H7 (cell line): Measurements from ENCODE around the gene GINS2. TPM values are rescaled to one million over a fixed set of nuclear protein-coding genes. Genes with fewer than 3 reads are reported as not detected.

Experiments used
- DNase-seq: peaks from one replicate; pipeline ENCODE4 v3.0.0; 2012
- H3K27me3 ChIP-seq: 2 replicates; pipeline ENCODE4 v1.6.0; 2011; ENCODE audit warnings: mild to moderate bottlenecking, low read length; ENCODE audit not compliant: control insufficient read depth, insufficient read depth
- H3K36me3 ChIP-seq: replicated peaks from 2 replicates; pipeline ENCODE4 v1.5.1; 2011; ENCODE audit warnings: low read length; ENCODE audit not compliant: control insufficient read depth, insufficient read depth
- H3K4me3 ChIP-seq: 2 replicates; pipeline ENCODE4 v1.5.1; 2011; ENCODE audit warnings: low read depth, mild to moderate bottlenecking, control low read depth, low read length, moderate library complexity; ENCODE audit not compliant: insufficient read depth
- total RNA-seq: library from RNA; depleted of rRNA; stranded (reverse); fragments of >200 nt; shearing (Covaris generic); gene quantifications from 2 replicates; pipeline ENCODE4 v1.2.3, GENCODE V29; 2014

The GINS2 gene
- total RNA-seq, 1 experiment from 2014 or later = 25.6 TPM

DNA sequence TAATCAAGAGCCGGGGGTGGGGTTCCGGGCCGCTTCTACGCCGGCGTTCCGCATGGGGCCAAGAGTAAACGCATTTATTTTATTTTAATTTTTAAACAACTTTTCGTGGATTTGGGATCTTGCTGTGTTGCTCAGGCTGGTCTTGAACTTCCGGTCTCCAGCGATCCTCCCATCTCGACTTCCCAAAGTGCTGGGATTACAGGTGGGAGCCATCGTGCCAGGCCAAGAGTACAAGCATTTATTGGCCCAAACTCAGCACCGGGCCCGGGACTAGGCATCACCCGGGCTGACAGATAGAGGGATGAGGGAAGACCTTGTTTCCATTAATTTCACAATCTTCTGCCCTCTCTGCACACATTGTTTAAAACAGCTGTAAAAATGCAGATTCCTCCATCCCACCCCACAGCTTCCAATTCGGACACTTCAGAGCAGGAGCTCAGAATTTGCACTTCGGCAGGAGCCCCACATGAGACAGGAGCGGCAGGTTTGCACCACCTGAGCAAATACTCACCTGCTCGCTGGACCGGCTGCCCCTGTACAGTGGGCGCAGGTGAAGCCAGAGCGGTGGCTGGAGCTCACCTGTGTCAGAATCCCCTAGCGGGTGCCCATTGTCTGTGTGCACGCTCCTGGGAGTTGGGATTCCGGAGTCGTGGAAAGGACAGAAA lies 663 bp upstream of the GINS2 start:
- Histone ChIP-seq H3K4me3 (peak overlapping the region; percentile 28), H3K27me3 (no peaks in the 10 kb centered on the region; the same call in 1 of the 2 replicates), H3K36me3 (peaks cover 1% of the 10 kb centered on the region; the same call in 1 of the 2 replicates)
- DNase-seq = peak; percentile 64

DNA sequence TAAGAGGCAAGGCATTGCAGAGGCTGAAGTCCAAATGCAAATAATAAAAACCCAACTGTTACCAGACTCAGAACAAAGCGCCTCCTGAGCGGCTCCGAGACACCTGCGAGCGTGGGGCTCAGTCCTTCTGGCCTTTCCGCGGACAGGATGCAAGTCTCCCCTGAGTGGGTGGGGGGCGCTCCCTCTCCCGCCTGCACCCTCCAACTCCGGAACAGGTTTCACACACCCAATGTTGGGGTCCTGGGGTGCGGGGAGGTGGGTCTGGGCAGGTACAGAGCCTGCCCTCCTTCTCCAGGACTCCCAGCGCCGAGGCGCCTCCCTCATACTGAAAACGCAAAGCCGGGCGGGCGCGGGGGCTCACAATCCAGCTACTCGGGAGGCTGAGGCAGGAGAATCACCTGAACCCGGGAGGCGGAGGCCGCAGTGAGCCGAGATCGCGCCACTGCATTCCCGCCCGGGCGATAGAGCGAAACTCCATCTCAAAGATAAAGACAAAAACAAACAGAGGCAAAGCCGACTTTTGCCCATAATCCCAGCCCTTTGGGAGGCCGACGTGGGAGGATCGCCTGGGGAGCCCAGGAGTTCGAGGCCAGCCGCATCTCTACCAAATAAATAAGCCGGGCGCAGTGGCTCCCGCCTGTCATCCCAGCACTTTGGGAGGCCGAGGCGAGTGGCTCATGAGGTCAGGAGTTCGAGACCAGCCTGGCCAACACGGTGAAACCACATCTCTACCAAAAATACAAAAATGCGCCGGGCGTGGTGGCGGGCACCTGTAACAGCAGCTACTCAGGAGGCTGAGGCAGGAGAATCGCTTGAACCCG lies 893 bp downstream of the GINS2 start:
- Histone ChIP-seq H3K4me3 (peak overlapping the region; percentile 80), H3K36me3 (peaks cover 3% of the 10 kb centered on the region; the same call in 1 of the 2 replicates), H3K27me3 (no peaks in the 10 kb centered on the region; the same call in 1 of the 2 replicates)
- DNase-seq = peak; percentile 64

DNA sequence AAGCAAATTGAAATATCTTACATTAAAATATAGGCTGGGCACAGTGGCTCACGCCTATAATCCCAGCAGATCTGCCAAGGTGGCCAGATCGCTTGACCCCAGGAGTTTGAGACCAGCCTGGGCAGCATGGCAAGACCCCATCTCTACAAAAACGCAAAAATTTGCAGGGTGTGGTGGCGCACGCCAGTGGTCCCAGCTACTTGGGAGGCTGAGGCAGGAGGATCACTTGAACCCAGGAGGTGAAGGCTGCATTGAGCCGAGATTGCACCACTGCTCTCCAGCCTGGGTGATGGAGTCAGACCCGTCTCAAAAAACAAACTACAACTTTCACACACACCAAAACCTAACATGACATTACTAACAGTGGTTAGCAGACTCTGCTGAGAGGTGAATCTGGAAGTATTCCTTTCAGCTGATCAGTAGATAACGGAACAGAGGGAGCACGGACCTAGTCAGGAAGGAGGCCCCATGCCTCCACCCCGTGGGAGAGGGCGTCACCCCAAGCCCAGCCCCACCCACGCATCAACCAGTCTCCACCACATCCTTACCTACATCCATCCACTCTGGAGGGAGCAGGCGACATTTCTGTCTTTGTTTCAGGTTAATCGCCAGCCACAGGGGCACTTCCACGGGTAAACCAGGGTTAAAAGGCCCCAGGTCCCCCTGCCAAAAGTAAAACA lies 1.7 kb downstream of the GINS2 start:
- Histone ChIP-seq H3K27me3 (no peaks in the 10 kb centered on the region; the same call in 1 of the 2 replicates), H3K36me3 (peaks cover 3% of the 10 kb centered on the region; the same call in 1 of the 2 replicates), H3K4me3 (no peak overlapping the region)
- DNase-seq = peak; percentile 66

DNA sequence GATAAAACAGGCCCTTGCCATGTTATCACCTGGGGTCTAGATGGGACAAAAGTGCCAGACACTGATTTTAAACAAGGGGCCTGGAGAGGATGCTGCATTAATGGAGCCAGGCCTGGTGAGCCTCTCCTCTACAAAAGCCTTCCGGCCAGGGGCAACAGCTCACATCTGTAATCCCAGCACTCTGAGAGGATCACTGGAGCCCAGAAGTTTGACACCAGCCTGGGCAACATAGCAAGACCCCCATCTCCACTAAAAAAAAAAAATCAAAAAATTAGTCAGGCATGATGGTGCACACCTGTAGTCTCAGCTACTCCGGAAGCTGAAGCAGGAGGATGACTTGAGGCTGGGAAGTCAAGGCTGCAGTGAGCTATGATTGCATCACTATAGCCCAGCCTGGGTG lies 3.5 kb downstream of the GINS2 start:
- no peak overlapping the region for H3K4me3 ChIP-seq
- no peaks in the 10 kb centered on the region; the same call in 1 of the 2 replicates for H3K27me3 ChIP-seq
- peaks cover 12% of the 10 kb centered on the region for H3K36me3 ChIP-seq

DNA sequence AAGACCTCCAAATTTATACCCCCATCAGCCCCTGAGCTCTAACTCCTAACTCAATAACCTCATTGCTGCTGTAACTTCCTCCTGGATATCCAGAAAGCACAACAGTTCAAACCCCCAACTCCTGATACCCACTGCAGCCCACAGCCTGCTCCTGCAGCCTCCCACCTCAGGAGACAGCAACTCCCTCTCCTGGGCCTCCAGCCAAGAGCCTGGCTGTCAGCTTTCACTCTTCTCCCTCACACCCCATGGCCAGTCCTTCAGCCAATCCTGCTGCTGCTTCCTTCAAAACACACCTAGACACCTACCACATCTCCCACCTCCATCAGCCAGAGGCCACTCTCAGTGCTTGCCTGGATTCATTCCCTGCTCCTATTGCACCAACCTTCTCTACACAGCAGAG lies 5.4 kb downstream of the GINS2 start:
- H3K36me3 ChIP-seq = peaks cover 17% of the 10 kb centered on the region
- H3K4me3 ChIP-seq = no peak overlapping the region
- H3K27me3 ChIP-seq = no peaks in the 10 kb centered on the region
- DNase-seq = no peak

More for the DNA sequence above, 3.5 kb downstream of the GINS2 start:
- no peak for DNase-seq

DNA sequence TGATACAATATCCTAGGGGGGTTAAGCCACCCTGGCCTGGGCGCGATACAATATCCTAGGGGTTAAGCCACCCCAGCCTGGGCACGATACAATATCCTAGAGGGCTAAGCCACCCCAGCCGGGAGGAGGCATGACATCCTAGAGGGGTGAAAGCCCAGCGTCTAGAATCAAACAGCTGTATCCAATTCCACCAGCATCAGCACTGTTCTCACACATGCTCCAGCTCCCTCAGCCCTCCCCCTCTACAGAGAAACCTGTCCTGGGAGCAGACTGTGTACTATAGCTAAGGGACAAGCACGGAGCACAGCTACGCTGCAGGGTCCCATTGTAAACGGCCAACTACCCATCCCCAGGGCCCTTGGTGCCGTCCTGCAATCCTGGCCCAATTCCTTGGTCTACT lies 6.2 kb downstream of the GINS2 start:
- H3K27me3 ChIP-seq = no peaks in the 10 kb centered on the region
- H3K36me3 ChIP-seq = peaks cover 22% of the 10 kb centered on the region
- no peak for DNase-seq
- no peak overlapping the region for H3K4me3 ChIP-seq

DNA sequence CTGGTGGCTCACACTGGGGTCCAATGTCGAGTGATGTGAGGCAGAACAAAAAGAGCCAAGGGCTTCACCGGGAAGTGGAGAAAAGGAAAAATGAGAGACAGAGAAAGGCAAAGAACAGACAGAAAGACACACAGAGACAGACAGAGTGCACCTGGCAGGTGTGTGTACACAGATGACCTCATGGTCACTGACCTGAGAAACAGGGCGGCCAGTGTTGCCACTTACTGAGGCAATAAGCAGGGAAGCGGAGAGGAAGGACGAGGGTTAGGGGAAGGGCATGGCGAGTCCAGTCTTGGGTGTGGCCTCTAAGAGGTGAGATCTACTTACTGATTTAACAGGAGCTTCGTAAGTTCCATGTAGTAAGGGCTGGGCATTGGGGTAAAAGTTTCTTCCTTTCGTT lies 7.5 kb downstream of the GINS2 start:
- H3K27me3 ChIP-seq = no peaks in the 10 kb centered on the region
- H3K36me3 ChIP-seq = peaks cover 25% of the 10 kb centered on the region
- no peak overlapping the region for H3K4me3 ChIP-seq
- no peak for DNase-seq

DNA sequence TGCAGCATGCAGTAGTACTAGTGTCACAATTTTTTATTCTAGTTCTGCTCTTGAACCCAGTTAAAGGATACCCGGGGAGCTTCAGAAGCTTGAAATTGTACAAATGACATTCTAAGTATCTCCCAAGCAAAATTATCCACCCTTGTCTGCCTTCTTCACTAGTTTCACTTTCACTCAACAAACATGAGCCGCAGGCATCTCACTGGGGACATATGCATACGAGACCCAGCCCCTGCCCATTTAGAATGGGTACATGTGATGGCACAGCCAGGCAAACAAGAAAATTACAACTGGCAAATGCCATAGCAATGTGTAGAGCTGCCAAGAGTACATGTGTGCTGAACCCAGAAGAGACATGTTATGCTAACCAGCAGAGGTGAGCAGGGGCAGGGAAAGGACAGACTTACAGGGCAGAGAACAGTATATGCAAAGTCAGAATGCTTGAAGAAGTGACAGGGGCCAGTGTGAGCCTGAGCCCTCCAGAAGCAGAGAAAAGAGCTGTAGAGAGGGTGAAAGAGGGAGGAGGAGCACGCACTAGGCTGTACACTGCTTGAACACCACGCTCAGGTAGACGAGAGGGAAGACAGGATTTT lies 8.3 kb downstream of the GINS2 start:
- H3K36me3 ChIP-seq = peaks cover 24% of the 10 kb centered on the region
- DNase-seq = no peak
- no peaks in the 10 kb centered on the region for H3K27me3 ChIP-seq
- H3K4me3 ChIP-seq = no peak overlapping the region

DNA sequence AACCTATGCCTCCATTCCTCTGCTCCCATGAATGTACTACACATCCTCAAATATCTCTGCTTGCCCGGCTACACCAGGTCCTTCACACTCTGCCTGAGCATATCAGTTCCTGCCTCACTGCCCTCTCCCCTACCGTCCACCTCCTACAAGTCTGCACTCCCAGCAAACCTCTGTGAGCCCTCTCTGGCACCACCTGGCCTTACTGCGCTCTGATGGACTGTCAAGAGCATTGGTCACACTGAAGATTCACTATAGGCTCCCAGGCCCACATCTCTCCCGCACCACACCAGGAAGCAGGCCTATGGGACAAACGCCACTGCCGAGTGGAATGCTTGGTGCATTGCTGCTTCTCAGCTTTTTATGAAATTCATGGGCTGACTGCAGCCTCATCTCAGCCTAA lies 8.9 kb downstream of the GINS2 start:
- peaks cover 24% of the 10 kb centered on the region for H3K36me3 ChIP-seq

DNA sequence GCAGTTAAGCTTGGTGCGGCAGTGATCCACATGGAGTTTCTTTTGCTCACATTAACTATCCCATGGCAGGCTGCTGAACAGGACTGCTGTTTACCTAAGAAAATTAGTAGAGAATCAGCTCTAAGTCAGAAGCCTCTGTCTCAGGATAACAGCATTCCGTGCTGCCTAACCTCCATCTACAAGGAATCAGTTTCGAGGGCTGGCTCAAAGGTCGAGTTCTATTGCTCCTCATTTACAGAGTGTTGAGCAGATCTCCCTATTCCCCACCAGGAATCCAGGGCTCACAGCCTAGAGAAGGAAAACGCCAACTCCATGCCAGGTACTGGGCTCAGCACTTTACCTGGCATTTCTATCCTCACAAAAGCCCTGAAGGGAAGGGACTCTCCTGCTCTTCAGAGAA lies 9.9 kb downstream of the GINS2 start:
- peaks cover 30% of the 10 kb centered on the region for H3K36me3 ChIP-seq
- H3K4me3 ChIP-seq = no peak overlapping the region
- no peaks in the 10 kb centered on the region for H3K27me3 ChIP-seq
- no peak for DNase-seq

More for the DNA sequence above, 8.9 kb downstream of the GINS2 start:
- H3K4me3 ChIP-seq = no peak overlapping the region
- no peak for DNase-seq
- H3K27me3 ChIP-seq = no peaks in the 10 kb centered on the region

DNA sequence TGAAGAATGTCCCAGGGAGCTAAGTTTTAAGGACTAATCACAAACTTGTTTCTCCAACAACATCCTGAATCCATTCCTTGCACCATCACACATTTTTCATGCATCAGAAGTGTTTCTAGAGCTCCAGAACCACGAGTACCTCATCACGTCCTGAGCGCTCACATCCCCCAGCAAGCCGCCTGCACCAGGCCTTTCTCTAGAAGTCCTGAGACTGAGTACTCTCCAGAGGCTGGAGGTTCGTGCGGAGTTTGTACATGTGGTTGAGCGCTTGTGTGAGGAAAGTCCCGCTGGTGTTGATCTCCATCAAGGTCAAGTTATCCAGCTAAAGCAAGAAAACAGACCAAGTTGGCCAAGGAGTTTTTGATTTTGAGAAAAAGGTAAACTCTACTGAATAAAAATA lies 10.7 kb downstream of the GINS2 start:
- Histone ChIP-seq H3K36me3 (peaks cover 35% of the 10 kb centered on the region), H3K4me3 (no peak overlapping the region), H3K27me3 (no peaks in the 10 kb centered on the region)
- DNase-seq = no peak

DNA sequence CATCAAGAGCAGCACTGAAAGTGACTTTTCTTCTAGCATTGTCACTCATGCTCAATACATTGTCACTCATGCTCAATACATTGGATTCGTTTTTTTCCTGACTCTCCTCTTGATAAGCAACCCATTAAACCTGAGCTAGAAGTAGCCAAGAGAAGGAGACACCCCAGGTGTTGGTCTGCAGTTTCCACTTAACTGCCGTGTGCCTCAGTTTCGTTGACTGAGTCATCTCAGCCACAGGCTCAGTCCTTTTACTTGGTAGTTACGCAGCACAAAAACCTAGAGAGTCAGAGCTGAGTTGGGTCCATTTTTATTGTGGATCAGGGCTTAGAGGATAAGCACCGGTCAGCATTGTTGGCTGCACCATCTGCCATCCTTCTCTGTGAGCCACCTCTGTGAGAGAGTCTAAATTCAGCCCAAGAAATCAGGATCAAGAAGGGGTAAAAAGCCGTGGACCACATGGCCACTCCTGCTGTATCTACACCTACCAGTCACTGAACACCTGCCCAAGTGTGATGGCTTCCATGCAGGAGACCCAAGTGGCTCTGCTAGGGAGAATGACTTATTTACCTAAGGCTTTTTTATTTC lies 11.3 kb downstream of the GINS2 start:
- no peaks in the 10 kb centered on the region for H3K27me3 ChIP-seq
- DNase-seq = no peak

DNA sequence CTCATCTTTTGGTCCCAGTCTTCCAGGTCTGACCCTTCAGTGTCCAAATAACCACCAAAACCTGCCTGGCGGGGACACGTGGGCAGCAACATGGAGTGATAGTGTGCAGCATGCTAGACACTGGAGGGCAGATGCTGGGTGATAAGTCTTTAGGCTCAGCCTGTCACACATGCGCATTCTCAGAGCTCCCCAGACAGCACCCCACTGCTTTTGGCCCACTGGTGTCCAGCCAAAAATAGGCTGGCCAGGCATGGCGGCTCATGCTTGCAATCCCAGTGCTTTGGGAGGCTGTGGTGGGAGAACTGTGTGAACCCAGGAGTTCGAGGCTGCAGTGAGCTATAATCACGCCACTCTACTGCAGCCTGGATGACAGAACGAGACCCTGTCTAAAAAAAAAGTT lies 12.3 kb downstream of the GINS2 start:
- Histone ChIP-seq H3K27me3 (no peaks in the 10 kb centered on the region), H3K4me3 (no peak overlapping the region), H3K36me3 (peaks cover 47% of the 10 kb centered on the region)
- DNase-seq = no peak

More for the DNA sequence above, 11.3 kb downstream of the GINS2 start:
- H3K4me3 ChIP-seq = no peak overlapping the region
- H3K36me3 ChIP-seq = peaks cover 39% of the 10 kb centered on the region

DNA sequence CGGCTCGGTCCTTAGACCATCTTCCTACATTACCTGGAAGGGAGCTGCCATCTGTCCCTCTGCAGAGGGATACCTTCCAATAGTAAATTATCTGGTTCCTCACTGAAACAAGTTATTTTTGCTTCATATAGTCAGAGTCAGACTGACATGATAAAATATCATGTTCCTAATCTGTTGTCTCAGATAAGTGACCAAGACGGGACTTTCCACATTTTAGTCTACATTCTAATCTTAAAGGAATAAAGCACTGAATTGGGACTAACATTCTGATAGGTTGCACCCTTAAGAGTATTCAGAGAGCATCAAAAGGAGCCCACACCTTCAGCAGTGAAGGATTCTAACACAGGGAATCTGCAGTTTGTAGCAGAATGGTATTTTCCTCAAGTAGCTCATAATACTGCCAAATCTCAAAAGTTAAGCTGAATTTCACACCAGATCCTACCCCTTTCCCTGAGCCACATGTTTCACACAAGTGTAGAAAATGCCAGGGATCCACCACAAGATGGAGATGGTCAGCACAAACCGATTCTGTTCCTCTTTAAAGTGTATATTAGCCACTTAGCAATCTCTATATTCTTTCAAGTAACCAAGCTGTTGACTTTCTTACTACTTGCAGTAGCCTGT lies 13.4 kb downstream of the GINS2 start:
- Histone ChIP-seq H3K4me3 (no peak overlapping the region), H3K36me3 (peaks cover 43% of the 10 kb centered on the region), H3K27me3 (no peaks in the 10 kb centered on the region)
- peak; percentile 71 for DNase-seq
